ENCODE measurements around the gene IRF2.
"Not testable (repeated sequence)": the region's sequence is repeated elsewhere in the genome, so short reads cannot be mapped to it uniquely, and the experiment has no call there.

Gene IRF2

DNA sequence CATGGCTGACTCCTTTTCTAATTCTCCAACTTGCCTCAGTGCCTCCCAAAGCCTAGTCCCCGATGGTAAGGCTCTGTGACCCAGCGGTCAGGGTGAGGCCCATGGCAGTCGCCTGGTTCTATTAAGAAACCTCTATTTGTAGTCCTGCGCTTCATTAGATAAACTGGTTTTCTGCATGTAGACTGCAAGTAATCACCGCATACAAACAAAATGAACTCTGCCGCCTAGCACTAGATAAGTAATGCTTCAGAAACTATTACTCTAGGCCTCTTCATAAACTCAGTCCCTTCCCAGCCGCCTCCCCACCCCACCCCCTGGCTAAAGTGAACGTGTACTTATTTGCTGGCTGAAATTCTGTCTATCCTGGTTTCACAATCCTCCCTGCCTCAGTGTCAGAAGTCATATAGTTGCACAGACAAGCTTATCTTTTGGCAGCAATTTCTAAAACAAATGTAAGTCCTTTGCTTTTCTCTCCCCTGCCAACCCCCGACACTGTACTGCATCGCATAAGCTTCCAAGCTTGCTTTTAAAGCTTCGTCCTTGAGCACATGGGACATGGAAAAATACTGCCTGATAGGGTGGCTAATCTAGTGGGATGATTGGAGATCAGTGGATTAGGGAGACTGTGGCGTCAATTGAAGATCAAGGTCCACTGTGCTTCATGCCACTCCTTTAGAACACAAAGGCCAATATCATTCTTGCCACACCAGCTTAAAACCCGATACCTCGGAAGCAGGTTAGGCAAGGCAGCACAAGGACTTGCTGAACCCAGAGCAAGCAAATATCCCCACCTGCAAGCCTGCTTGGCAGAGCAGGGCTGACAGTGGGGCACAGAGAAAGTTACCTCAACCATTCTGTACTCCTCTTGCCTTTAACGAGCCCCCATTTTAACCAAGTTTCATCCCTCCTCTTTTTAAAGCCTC is 125.8 kb downstream of the IRF2 start:
- H3K4me1 ChIP-seq (ENCODE audit: control insufficient read depth in 1 of 2, insufficient read depth in 1 of 2, low read depth in 1 of 2, low read length in 1 of 2): peaks cover 96 to 99% of the 10 kb centered on the region in 2 experiments
- H3K36me3 ChIP-seq: no peaks in the 10 kb centered on the region
- H3K27ac ChIP-seq: peak overlapping the region; percentile 98

GRCh38 chr4:184347251-184348239 is 126.8 kb downstream of the IRF2 start:
- H3K9me3 ChIP-seq: no peaks in the 10 kb centered on the region
- H3K27ac ChIP-seq: peak overlapping the region; percentile 98
- H3K27me3 ChIP-seq: no peaks in the 10 kb centered on the region
- H3K36me3 ChIP-seq: no peaks in the 10 kb centered on the region
- peaks cover 98 to 99% of the 10 kb centered on the region in 2 experiments for H3K4me1 ChIP-seq (ENCODE audit: control insufficient read depth in 1 of 2, insufficient read depth in 1 of 2, low read depth in 1 of 2, low read length in 1 of 2)
- TF ChIP-seq CTCF (IDR thresholded peaks at IDR 0.05): peak; percentile 27
- H3K4me3 ChIP-seq (ENCODE audit: low read depth in 1 of 2, low read length in 1 of 2): peak overlapping the region; percentile 45 to 59

More for the DNA sequence above, 125.8 kb downstream of the IRF2 start:
- TF ChIP-seq CTCF (IDR thresholded peaks at IDR 0.05): no peak
- no peaks in the 10 kb centered on the region for H3K9me3 ChIP-seq
- H3K27me3 ChIP-seq: no peaks in the 10 kb centered on the region
- peak overlapping the region; percentile 45 to 59 for H3K4me3 ChIP-seq (ENCODE audit: low read depth in 1 of 2, low read length in 1 of 2)

DNA sequence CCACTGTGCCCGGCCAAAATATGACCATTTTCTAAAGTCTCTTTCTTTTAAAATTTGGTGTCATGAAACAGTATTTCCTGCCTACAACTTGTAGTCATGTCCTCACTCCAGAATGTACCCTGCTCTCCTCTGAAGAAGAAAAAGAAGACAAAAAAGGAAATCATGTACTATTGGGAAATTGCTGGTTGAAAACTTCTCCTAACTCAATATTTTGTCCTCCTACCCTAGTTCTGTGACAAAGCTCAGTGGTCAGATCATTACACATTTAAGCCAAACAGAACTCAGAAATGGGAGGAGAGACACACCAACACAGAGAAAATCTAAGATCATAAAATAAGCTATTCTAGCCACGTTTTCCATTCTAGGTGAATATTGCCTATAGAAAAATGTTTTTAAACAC is 127.7 kb downstream of the IRF2 start:
- peak overlapping the region; percentile 98 for H3K27ac ChIP-seq

GRCh38 chr4:184346273-184346672 is 128.1 kb downstream of the IRF2 start:
- H3K36me3 ChIP-seq, H3K27me3 ChIP-seq, H3K9me3 ChIP-seq: not testable (repeated sequence)
- Histone ChIP-seq H3K4me1 (ENCODE audit: control insufficient read depth in 1 of 2, insufficient read depth in 1 of 2, low read depth in 1 of 2, low read length in 1 of 2) (peaks cover 99 to 100% of the 10 kb centered on the region in 2 experiments), H3K4me3 (ENCODE audit: low read depth in 1 of 2, low read length in 1 of 2) (peak overlapping the region; percentile 45 to 59), H3K27ac (peak overlapping the region; percentile 98)

More for the DNA sequence above, 127.7 kb downstream of the IRF2 start:
- Histone ChIP-seq H3K4me1 (ENCODE audit: control insufficient read depth in 1 of 2, insufficient read depth in 1 of 2, low read depth in 1 of 2, low read length in 1 of 2) (peaks cover 98 to 99% of the 10 kb centered on the region in 2 experiments), H3K27me3 (no peaks in the 10 kb centered on the region), H3K36me3 (no peaks in the 10 kb centered on the region), H3K9me3 (no peaks in the 10 kb centered on the region), H3K4me3 (ENCODE audit: low read depth in 1 of 2, low read length in 1 of 2) (peak overlapping the region; percentile 45 to 59)
- TF ChIP-seq CTCF (IDR thresholded peaks at IDR 0.05): no peak

- H3K9me3 ChIP-seq: no peaks in the 10 kb centered on the region
- H3K36me3 ChIP-seq: no peaks in the 10 kb centered on the region
- H3K27ac ChIP-seq: peak overlapping the region; percentile 98
- no peaks in the 10 kb centered on the region for H3K27me3 ChIP-seq
- H3K4me1 ChIP-seq (ENCODE audit: control insufficient read depth in 1 of 2, insufficient read depth in 1 of 2, low read depth in 1 of 2, low read length in 1 of 2): peaks cover 100% of the 10 kb centered on the region in 2 experiments
- no peak for TF ChIP-seq CTCF (IDR thresholded peaks at IDR 0.05)
- H3K4me3 ChIP-seq (ENCODE audit: low read depth in 1 of 2, low read length in 1 of 2): peak overlapping the region in 1 of 2 experiments; percentile 59
These were observed 128.8 kb downstream of the IRF2 start for GRCh38 chr4:184345573-184345922.

All from neutrophil (primary cell).